Measurements from ENCODE around the gene ZC3H7B.

ZC3H7B gene

GRCh38 chr22:41383085-41383484, 81.8 kb downstream of the ZC3H7B start:
- Histone ChIP-seq H3K27me3 (peaks cover 7% of the 10 kb centered on the region), H3K27ac (no peak overlapping the region), H3K4me3 (ENCODE audit: low read depth in 1 of 2, low read length in 1 of 2) (peak overlapping the region in 1 of 2 experiments; percentile 96), H3K4me1 (ENCODE audit: control insufficient read depth in 1 of 2, insufficient read depth in 1 of 2, low read depth in 1 of 2, low read length in 1 of 2) (peaks cover 9 to 16% of the 10 kb centered on the region in 2 experiments), H3K9me3 (no peaks in the 10 kb centered on the region), H3K36me3 (no peaks in the 10 kb centered on the region)
- TF ChIP-seq CTCF (IDR thresholded peaks at IDR 0.05): no peak

GRCh38 chr22:41384128-41384527, 82.8 kb downstream of the ZC3H7B start:
- Histone ChIP-seq H3K4me1 (ENCODE audit: control insufficient read depth in 1 of 2, insufficient read depth in 1 of 2, low read depth in 1 of 2, low read length in 1 of 2) (peaks cover 9 to 16% of the 10 kb centered on the region in 2 experiments), H3K27me3 (peaks cover 7% of the 10 kb centered on the region), H3K27ac (no peak overlapping the region), H3K9me3 (no peaks in the 10 kb centered on the region), H3K4me3 (ENCODE audit: low read depth in 1 of 2, low read length in 1 of 2) (no peak overlapping the region), H3K36me3 (no peaks in the 10 kb centered on the region)
- no peak for TF ChIP-seq CTCF (IDR thresholded peaks at IDR 0.05)

GRCh38 chr22:41387341-41387740, 86.0 kb downstream of the ZC3H7B start:
- Histone ChIP-seq H3K36me3 (no peaks in the 10 kb centered on the region), H3K9me3 (no peaks in the 10 kb centered on the region), H3K27ac (no peak overlapping the region), H3K4me3 (ENCODE audit: low read depth in 1 of 2, low read length in 1 of 2) (no peak overlapping the region), H3K27me3 (no peaks in the 10 kb centered on the region), H3K4me1 (ENCODE audit: control insufficient read depth in 1 of 2, insufficient read depth in 1 of 2, low read depth in 1 of 2, low read length in 1 of 2) (peaks cover 3 to 4% of the 10 kb centered on the region in 2 experiments)
- TF ChIP-seq CTCF (IDR thresholded peaks at IDR 0.05): no peak

- H3K36me3 ChIP-seq: no peaks in the 10 kb centered on the region
- H3K4me3 ChIP-seq (ENCODE audit: low read depth in 1 of 2, low read length in 1 of 2): no peak overlapping the region
- H3K27ac ChIP-seq: no peak overlapping the region
- no peaks in the 10 kb centered on the region for H3K9me3 ChIP-seq
- TF ChIP-seq CTCF (IDR thresholded peaks at IDR 0.05): no peak
- H3K27me3 ChIP-seq: no peaks in the 10 kb centered on the region
- no peaks in the 10 kb centered on the region for H3K4me1 ChIP-seq (ENCODE audit: control insufficient read depth in 1 of 2, insufficient read depth in 1 of 2, low read depth in 1 of 2, low read length in 1 of 2)
These were observed 92.7 kb downstream of the ZC3H7B start for GRCh38 chr22:41394012-41394356.

GRCh38 chr22:41395531-41396240, 94.4 kb downstream of the ZC3H7B start:
- no peak overlapping the region for H3K27ac ChIP-seq
- no peaks in the 10 kb centered on the region for H3K4me1 ChIP-seq (ENCODE audit: control insufficient read depth in 1 of 2, insufficient read depth in 1 of 2, low read depth in 1 of 2, low read length in 1 of 2)
- H3K9me3 ChIP-seq: no peaks in the 10 kb centered on the region
- no peak for TF ChIP-seq CTCF (IDR thresholded peaks at IDR 0.05)
- no peaks in the 10 kb centered on the region for H3K27me3 ChIP-seq
- H3K36me3 ChIP-seq: no peaks in the 10 kb centered on the region
- H3K4me3 ChIP-seq (ENCODE audit: low read depth in 1 of 2, low read length in 1 of 2): no peak overlapping the region
